Lower leg skin (tissue), 3 donors: ENCODE data around the gene KCTD5.

Source experiments
- CTCF ChIP-seq, 3 donors: fragments of 450-650 bp; IDR thresholded peaks; one replicate each; pipeline ENCODE4 v1.5.1; 2016; ENCODE audit warnings: antibody characterized with exemption in 3 of 3, mild to moderate bottlenecking in 3 of 3, moderate library complexity in 2 of 3
- POLR2A ChIP-seq, 2 donors: fragments of 450-650 bp; IDR thresholded peaks; one replicate each; pipeline ENCODE4 v1.6.1; 2016 to 2017; ENCODE audit warnings: antibody characterized with exemption in 2 of 2, mild to moderate bottlenecking in 1 of 2, moderate library complexity in 1 of 2

- TF ChIP-seq POLR2A (IDR thresholded peaks at IDR 0.05) (no peak), CTCF (IDR thresholded peaks at IDR 0.05) (no peak)
Measured at GRCh38 chr16:2736476-2737237, 54.3 kb downstream of the KCTD5 start.
